K562 (cell line): ENCODE results near the gene BHLHE40. TPM values are rescaled to one million over a fixed set of nuclear protein-coding genes. Genes with fewer than 3 reads are reported as not detected.

Experiments used
- ATAC-seq: fragments of 200-7000 bp; cut with Tn5 transposase; 3 replicates; pipeline ENCODE4 v1.9.1; 2020; ENCODE audit warnings: moderate library complexity
- BruUV-seq: library from RNA; stranded (reverse); fragments of 400-500 nt; replicated peaks from 2 replicates; lab custom pipeline; 2021; lab: Mats Ljungman, UMichigan
- CTCF ChIA-PET: fragments of 300-600 bp; formaldehyde crosslinking; extraction: SDS; loops from one replicate; lab custom pipeline; 2021; ENCODE audit warnings: low intra/inter-chr PET ratio; lab: Yijun Ruan, JAX
- POLR2A ChIA-PET: fragments of 300-600, 350-650 bp; sonication (Branson Sonifier 250); formaldehyde crosslinking; extraction: SDS; loops from one replicate; lab custom pipeline; 2021; ENCODE audit warnings: antibody characterized with exemption, inconsistent platforms; lab: Yijun Ruan, JAX
- DNase-seq, 4 experiments: peaks; one replicate each; pipeline versions ENCODE4 v3.0.0 to v3.0.0-alpha.2; 2011 to 2018; ENCODE audit warnings: low spot score in 3 of 4, mixed read lengths in 3 of 4; ENCODE audit errors: extremely low read depth in 1 of 4
- FAIRE-seq: peaks from 2 replicates; lab custom pipeline; 2011; peaks lifted over from hg19 to GRCh38; lab: Jason Lieb, UNC
- H2AFZ ChIP-seq: 2 replicates; pipeline ENCODE4 v1.6.0; 2011; ENCODE audit warnings: low read depth, low read length, control low read depth, inconsistent platforms
- H3K27ac ChIP-seq: fragments of 200-600 bp; 3 replicates; pipeline ENCODE4 v1.8.0; 2011; ENCODE audit warnings: low read depth, mild to moderate bottlenecking, control low read depth, inconsistent platforms, low read length, moderate library complexity, mixed read lengths; ENCODE audit errors: extremely low read depth
- H3K27me3 ChIP-seq, 2 experiments: fragments of 300-600 bp in 1 of 2; 2 replicates in 1 of 2; 3 replicates in 1 of 2; pipeline versions ENCODE4 v1.6.0 to v1.8.0; 2011; ENCODE audit warnings: inconsistent platforms in 2 of 2, low read length in 2 of 2, mild to moderate bottlenecking in 1 of 2, mixed read lengths in 1 of 2, moderate library complexity in 1 of 2; ENCODE audit not compliant: control insufficient read depth in 2 of 2, insufficient read depth in 2 of 2
- H3K36me3 ChIP-seq: fragments of 300-600 bp; 3 replicates; pipeline ENCODE4 v1.8.0; 2011; ENCODE audit warnings: mild to moderate bottlenecking, low read length, inconsistent platforms; ENCODE audit not compliant: control insufficient read depth, insufficient read depth
- H3K4me1 ChIP-seq, 2 experiments: fragments of 200-600 bp in 1 of 2; replicated peaks in 1 of 2; 2 replicates in 1 of 2; 3 replicates in 1 of 2; pipeline versions ENCODE4 v1.5.1 to v1.8.0; 2011; ENCODE audit warnings: inconsistent platforms in 2 of 2, low read length in 2 of 2, mild to moderate bottlenecking in 1 of 2, mixed read lengths in 1 of 2, moderate library complexity in 1 of 2; ENCODE audit not compliant: control insufficient read depth in 2 of 2, insufficient read depth in 2 of 2
- H3K4me2 ChIP-seq: 2 replicates; pipeline ENCODE4 v1.6.1; 2011; ENCODE audit warnings: low read length, control low read depth, inconsistent platforms, mixed read lengths; ENCODE audit not compliant: insufficient read depth
- H3K4me3 ChIP-seq: fragments of 200-600 bp; sonication (generic), shearing (Covaris generic); 2 replicates; pipeline ENCODE4 v1.5.1; 2016; ENCODE audit warnings: control low read depth, inconsistent platforms
- H3K79me2 ChIP-seq: fragments of 200-600 bp; 3 replicates; pipeline ENCODE4 v1.8.0; 2011; ENCODE audit warnings: low read length, inconsistent platforms; ENCODE audit not compliant: control insufficient read depth, insufficient read depth
- H3K9ac ChIP-seq, 2 experiments: 2 replicates each; pipeline versions ENCODE4 v1.6.0 to v1.6.1; 2011; ENCODE audit warnings: low read depth in 2 of 2, low read length in 2 of 2, control low read depth in 1 of 2, inconsistent platforms in 1 of 2, mild to moderate bottlenecking in 1 of 2, mixed read lengths in 1 of 2; ENCODE audit not compliant: insufficient read depth in 1 of 2
- H3K9me1 ChIP-seq: one replicate; pipeline ENCODE4 v1.6.0; 2011; ENCODE audit warnings: inconsistent platforms, mild to moderate bottlenecking, low read length, moderate library complexity; ENCODE audit not compliant: control insufficient read depth, insufficient read depth
- H3K9me3 ChIP-seq: replicated peaks from 2 replicates; pipeline ENCODE4 v1.5.1; 2011; ENCODE audit warnings: low read depth, low read length, inconsistent platforms; ENCODE audit not compliant: control insufficient read depth, insufficient read depth
- H4K20me1 ChIP-seq: replicated peaks from 2 replicates; pipeline ENCODE4 v1.6.1; 2011; ENCODE audit warnings: low read length, inconsistent platforms, mixed read lengths; ENCODE audit not compliant: control insufficient read depth, insufficient read depth
- BCOR ChIP-seq: fragments of 450-650 bp; IDR thresholded peaks from 2 replicates; pipeline ENCODE4 v1.6.1; 2016
- DPF2 ChIP-seq: fragments of 450-650 bp; IDR thresholded peaks from 2 replicates; pipeline ENCODE4 v1.6.1; 2016
- FOXK2 ChIP-seq, 2 experiments: fragments of 450-650 bp; IDR thresholded peaks in 1 of 2; conservative IDR thresholded peaks in 1 of 2; 2 replicates each; pipeline ENCODE4 v1.6.1; 2016; ENCODE audit warnings: low read depth in 2 of 2, mild to moderate bottlenecking in 1 of 2
- JUN ChIP-seq, 2 experiments: sonication (generic) in 1 of 2; formaldehyde crosslinking in 1 of 2; IDR thresholded peaks; 2 replicates each; pipeline versions ENCODE4 v1.6.1 to v1.8.0; 2012 to 2022; ENCODE audit warnings: borderline replicate concordance in 2 of 2, mild to moderate bottlenecking in 2 of 2, improper control_type of control experiment in 1 of 2, low read depth in 1 of 2, low read length in 1 of 2, missing genetic modification reagents in 1 of 2
- SMAD4 ChIP-seq: fragments of 250-450 bp; sonication (Bioruptor Pico); conservative IDR thresholded peaks from 2 replicates; pipeline ENCODE4 v1.8.0; 2021; ENCODE audit warnings: inconsistent platforms, mild to moderate bottlenecking, moderate library complexity
- SMARCB1 ChIP-seq: IDR thresholded peaks from 2 replicates; pipeline ENCODE4 v1.6.1; 2011; ENCODE audit warnings: improper control_type of control experiment, low read depth; ENCODE audit not compliant: insufficient read length
- SMARCE1 ChIP-seq: fragments of 450-650 bp; IDR thresholded peaks from 2 replicates; pipeline ENCODE4 v1.7.1; 2016; ENCODE audit warnings: mild to moderate bottlenecking
- YY1 ChIP-seq, 3 experiments: IDR thresholded peaks; 2 replicates each; pipeline ENCODE4 v1.6.1; 2011; ENCODE audit warnings: low read length in 2 of 3, mild to moderate bottlenecking in 2 of 3, moderate library complexity in 2 of 3, borderline replicate concordance in 1 of 3, control low read depth in 1 of 3, low read depth in 1 of 3; ENCODE audit not compliant: insufficient read depth in 3 of 3, insufficient replicate concordance in 2 of 3, control insufficient read depth in 1 of 3, insufficient read length in 1 of 3; ENCODE audit errors: extremely low read depth in 1 of 3
- WGBS: fragments of 100-300 bp; shearing (Covaris generic); methylation state at CpG from one replicate; pipeline ENCODE4 v1.1.6; 2016; ENCODE audit warnings: low coverage, mixed read lengths; ENCODE audit not compliant: insufficient coverage; ENCODE audit errors: missing lambda C conversion rate; 5-methylcytosine and 5-hydroxymethylcytosine counted together
- in situ Hi-C: fragments of 300-500 bp; cut with MboI; formaldehyde crosslinking; loops from 4 replicates; pipeline ENCODE4 v1.15.0; 2018; ENCODE audit warnings: inconsistent platforms, mixed read lengths
- intact Hi-C: fragments of 100-400 bp; cut with micrococcal nuclease; formaldehyde crosslinking; loops from 2 replicates; pipeline ENCODE4 v1.14.2; 2022
- polyA plus RNA-seq, 8 experiments: library from polyadenylated mRNA; depleted of rRNA in 4 of 8; stranded (reverse) in 5 of 8; unstranded in 3 of 8; fragments of >200 nt; fragmentation: Nextera tagmentation in 2 of 8; fragmentation: Illumina TruSeq in 1 of 8; extraction: Ambion mirVana in 2 of 8; extraction: Trizol in 1 of 8; gene quantifications; 2 replicates each; pipeline versions ENCODE4 v1.2.1 to v1.2.3, GENCODE V29; 2011 to 2014; ENCODE audit warnings: inconsistent platforms in 1 of 8, missing spikeins in 1 of 8
- total RNA-seq, 7 experiments: library from RNA; depleted of rRNA in 6 of 7; stranded (reverse); fragments of >200 nt in 6 of 7; fragmentation: Illumina TruSeq in 2 of 7; extraction: Trizol in 2 of 7; gene quantifications; 2 replicates each; pipeline versions ENCODE4 v1.2.1 to v1.2.3, GENCODE V29; 2011 to 2021; ENCODE audit warnings: low replicate concordance in 1 of 7
- TF ChIP-seq, protein P1 (sequence below): fragments of 450-650 bp; IDR thresholded peaks from 2 replicates; pipeline ENCODE4 v1.6.1; 2016
- TF ChIP-seq, protein P2 (sequence below): sonication (generic); formaldehyde crosslinking; IDR thresholded peaks from 2 replicates; pipeline ENCODE4 v1.8.1; 2022; ENCODE audit warnings: missing genetic modification reagents
- TF ChIP-seq, protein P3 (sequence below): fragments of 450-650 bp; formaldehyde crosslinking; IDR thresholded peaks from 2 replicates; pipeline ENCODE4 v1.4.0; 2020; ENCODE audit warnings: mild to moderate bottlenecking, moderate library complexity
- TF ChIP-seq, protein P4 (sequence below): sonication (generic); formaldehyde crosslinking; IDR thresholded peaks from 2 replicates; pipeline ENCODE4 v1.9.0; 2022; ENCODE audit warnings: mild to moderate bottlenecking, missing genetic modification reagents
- TF ChIP-seq, protein P5 (sequence below): fragments of 450-650 bp; IDR thresholded peaks from 2 replicates; pipeline ENCODE4 v1.6.1; 2016; ENCODE audit warnings: missing biosample characterization, missing genetic modification characterization

The BHLHE40 gene
- total and polyA plus RNA-seq, 9 of the 15 experiments (the other 6 are each of a cell fraction or from before 2014, with no cell fraction given) = 12.0 to 83.9 (median 31.4) TPM

DNA sequence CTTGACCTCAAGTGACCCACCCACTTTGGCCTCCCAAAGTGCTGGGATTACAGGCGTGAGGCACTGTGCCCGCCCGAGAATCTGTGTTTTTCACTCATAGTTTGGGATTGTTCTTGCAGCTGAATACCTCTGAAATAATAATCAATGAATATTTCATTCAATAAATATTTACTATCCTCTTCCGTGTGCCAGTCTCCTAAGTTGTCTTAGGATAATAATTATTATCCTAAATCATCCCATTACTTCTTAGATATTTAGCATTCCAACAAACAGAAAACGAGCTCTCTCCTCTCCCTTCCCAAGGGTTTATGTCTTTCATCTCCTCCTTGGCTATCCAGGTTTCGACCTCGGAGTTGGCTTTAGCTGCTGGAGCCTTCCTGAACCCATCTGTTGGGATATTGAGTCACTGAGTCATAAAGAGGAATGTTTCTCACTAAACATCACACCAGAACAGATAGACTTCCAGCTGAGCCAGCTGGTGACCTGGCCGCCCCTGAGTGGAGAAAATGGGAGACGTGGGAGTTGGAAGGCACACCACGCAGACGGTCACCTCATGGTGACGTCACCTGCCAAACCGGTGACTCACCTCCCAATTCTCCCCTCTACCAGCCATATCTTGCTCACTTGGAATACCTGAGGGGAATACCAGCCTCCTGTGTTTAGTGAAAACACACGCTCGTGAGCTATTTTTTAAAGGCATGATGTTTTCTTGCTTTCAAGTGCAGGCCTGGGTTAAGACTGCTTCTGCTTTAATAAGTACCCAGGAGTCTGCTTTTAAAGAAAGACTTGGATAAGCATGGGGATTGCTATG lies 43.9 kb downstream of the BHLHE40 start:
- 20% methylated on average over 15 of the region's 15 CpGs for WGBS
- TF ChIP-seq, protein P1, sequence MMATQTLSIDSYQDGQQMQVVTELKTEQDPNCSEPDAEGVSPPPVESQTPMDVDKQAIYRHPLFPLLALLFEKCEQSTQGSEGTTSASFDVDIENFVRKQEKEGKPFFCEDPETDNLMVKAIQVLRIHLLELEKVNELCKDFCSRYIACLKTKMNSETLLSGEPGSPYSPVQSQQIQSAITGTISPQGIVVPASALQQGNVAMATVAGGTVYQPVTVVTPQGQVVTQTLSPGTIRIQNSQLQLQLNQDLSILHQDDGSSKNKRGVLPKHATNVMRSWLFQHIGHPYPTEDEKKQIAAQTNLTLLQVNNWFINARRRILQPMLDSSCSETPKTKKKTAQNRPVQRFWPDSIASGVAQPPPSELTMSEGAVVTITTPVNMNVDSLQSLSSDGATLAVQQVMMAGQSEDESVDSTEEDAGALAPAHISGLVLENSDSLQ = peak; percentile 35; the same call in 1 of the 2 replicates
- peak; percentile 60 for TF ChIP-seq SMARCB1
- peak; percentile 100 for TF ChIP-seq JUN (IDR thresholded peaks at IDR 0.05; ENCODE audit: borderline replicate concordance, low read depth, low read length)
- TF ChIP-seq JUN (CRISPR knock-in tag; IDR thresholded peaks at IDR 0.05; ENCODE audit: borderline replicate concordance) = peak; percentile 99
- peak in 1 of 2 experiments; percentile 23; a peak in 1 of 4 replicates for TF ChIP-seq FOXK2 (conservative IDR thresholded peaks at IDR 0.05 in 1 of 2, IDR thresholded peaks at IDR 0.05 in 1 of 2; ENCODE audit: low read depth in 2 of 2)
- TF ChIP-seq SMAD4 (CRISPR knock-in tag) = peak; percentile 93
- TF ChIP-seq BCOR = peak; percentile 60
- TF ChIP-seq DPF2 = peak; percentile 95
- peak in 1 of 3 experiments; percentile 71 for TF ChIP-seq YY1 (IDR thresholded peaks at IDR 0.05; ENCODE audit: borderline replicate concordance in 1 of 3, control insufficient read depth in 1 of 3, extremely low read depth in 1 of 3, insufficient read depth in 3 of 3, insufficient read length in 1 of 3, insufficient replicate concordance in 2 of 3, low read depth in 1 of 3, low read length in 2 of 3)
- TF ChIP-seq, protein P2, sequence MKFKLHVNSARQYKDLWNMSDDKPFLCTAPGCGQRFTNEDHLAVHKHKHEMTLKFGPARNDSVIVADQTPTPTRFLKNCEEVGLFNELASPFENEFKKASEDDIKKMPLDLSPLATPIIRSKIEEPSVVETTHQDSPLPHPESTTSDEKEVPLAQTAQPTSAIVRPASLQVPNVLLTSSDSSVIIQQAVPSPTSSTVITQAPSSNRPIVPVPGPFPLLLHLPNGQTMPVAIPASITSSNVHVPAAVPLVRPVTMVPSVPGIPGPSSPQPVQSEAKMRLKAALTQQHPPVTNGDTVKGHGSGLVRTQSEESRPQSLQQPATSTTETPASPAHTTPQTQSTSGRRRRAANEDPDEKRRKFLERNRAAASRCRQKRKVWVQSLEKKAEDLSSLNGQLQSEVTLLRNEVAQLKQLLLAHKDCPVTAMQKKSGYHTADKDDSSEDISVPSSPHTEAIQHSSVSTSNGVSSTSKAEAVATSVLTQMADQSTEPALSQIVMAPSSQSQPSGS (CRISPR knock-in tag) = peak; percentile 3; the same call in 1 of the 2 replicates
- TF ChIP-seq, protein P3, sequence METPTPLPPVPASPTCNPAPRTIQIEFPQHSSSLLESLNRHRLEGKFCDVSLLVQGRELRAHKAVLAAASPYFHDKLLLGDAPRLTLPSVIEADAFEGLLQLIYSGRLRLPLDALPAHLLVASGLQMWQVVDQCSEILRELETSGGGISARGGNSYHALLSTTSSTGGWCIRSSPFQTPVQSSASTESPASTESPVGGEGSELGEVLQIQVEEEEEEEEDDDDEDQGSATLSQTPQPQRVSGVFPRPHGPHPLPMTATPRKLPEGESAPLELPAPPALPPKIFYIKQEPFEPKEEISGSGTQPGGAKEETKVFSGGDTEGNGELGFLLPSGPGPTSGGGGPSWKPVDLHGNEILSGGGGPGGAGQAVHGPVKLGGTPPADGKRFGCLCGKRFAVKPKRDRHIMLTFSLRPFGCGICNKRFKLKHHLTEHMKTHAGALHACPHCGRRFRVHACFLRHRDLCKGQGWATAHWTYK (CRISPR knock-in tag) = peak; percentile 31; the same call in 1 of the 2 replicates
- TF ChIP-seq, protein P4, sequence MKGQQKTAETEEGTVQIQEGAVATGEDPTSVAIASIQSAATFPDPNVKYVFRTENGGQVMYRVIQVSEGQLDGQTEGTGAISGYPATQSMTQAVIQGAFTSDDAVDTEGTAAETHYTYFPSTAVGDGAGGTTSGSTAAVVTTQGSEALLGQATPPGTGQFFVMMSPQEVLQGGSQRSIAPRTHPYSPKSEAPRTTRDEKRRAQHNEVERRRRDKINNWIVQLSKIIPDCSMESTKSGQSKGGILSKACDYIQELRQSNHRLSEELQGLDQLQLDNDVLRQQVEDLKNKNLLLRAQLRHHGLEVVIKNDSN (CRISPR knock-in tag) = 0 out of 2 replicates have a peak, but pooled peaks have one; percentile 16
- TF ChIP-seq, protein P5, sequence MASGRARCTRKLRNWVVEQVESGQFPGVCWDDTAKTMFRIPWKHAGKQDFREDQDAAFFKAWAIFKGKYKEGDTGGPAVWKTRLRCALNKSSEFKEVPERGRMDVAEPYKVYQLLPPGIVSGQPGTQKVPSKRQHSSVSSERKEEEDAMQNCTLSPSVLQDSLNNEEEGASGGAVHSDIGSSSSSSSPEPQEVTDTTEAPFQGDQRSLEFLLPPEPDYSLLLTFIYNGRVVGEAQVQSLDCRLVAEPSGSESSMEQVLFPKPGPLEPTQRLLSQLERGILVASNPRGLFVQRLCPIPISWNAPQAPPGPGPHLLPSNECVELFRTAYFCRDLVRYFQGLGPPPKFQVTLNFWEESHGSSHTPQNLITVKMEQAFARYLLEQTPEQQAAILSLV = 0 out of 2 replicates have a peak, but pooled peaks have one; percentile 30
- peak; percentile 97 for TF ChIP-seq SMARCE1

More for the DNA sequence above, 43.9 kb downstream of the BHLHE40 start:
- Histone ChIP-seq H3K36me3 (no peaks in the 10 kb centered on the region), H3K9me1 (no peaks in the 10 kb centered on the region), H3K9ac (peak overlapping the region; percentile 62 to 83), H3K27me3 (no peaks in the 10 kb centered on the region; a peak in 1 of 5 replicates), H2AFZ (peak overlapping the region; percentile 85), H3K4me2 (peak overlapping the region; percentile 62), H3K9me3 (no peaks in the 10 kb centered on the region), H3K4me3 (no peak overlapping the region), H3K27ac (peak overlapping the region; percentile 82), H3K4me1 (peaks cover 51 to 58% of the 10 kb centered on the region in 2 experiments), H3K79me2 (no peaks in the 10 kb centered on the region), H4K20me1 (no peaks in the 10 kb centered on the region)
- peak; percentile 79 for ATAC-seq
- POLR2A ChIA-PET = interaction anchor here (0.6 to 2.4 kb wide), 10 partner anchors 12 to 101 kb away, joined by 3 to 9 read pairs (median 4); partner anchors contain the start of gene BHLHE40
- FAIRE-seq = peak; percentile 92
- DNase-seq = peak; percentile 86 to 97 (median 88)
- CTCF ChIA-PET = no interaction called here
- in situ Hi-C loops = no loop called here
- no TSS peak for BruUV-seq
- intact Hi-C loops = no loop called here
